HepG2 (cell line): ENCODE results near the gene PHF10. TPM values are rescaled to one million over a fixed set of nuclear protein-coding genes. Genes with fewer than 3 reads are reported as not detected.
A peak's percentile ranks its signal among the peaks of the same experiment; 100 is the strongest.

ENCODE experiments used
- ATAC-seq: fragments of 200-7000 bp; cut with Tn5 transposase; 3 replicates; pipeline ENCODE4 v1.9.1; 2020; ENCODE audit warnings: mild to moderate bottlenecking, moderate library complexity
- BruUV-seq: library from RNA; stranded (reverse); fragments of 400-500 nt; replicated peaks from 2 replicates; lab custom pipeline; 2021; lab: Mats Ljungman, UMichigan
- CTCF ChIA-PET: fragments of 300-600 bp; formaldehyde crosslinking; extraction: SDS; loops from one replicate; lab custom pipeline; 2021; ENCODE audit warnings: low total read pairs, inconsistent platforms, low intra/inter-chr PET ratio; lab: Yijun Ruan, JAX
- POLR2A ChIA-PET: fragments of 350-600 bp; sonication (Branson Sonifier 250); formaldehyde crosslinking; loops from one replicate; lab custom pipeline; 2020; ENCODE audit warnings: antibody characterized with exemption, inconsistent platforms; lab: Yijun Ruan, JAX
- DNase-seq: peaks from one replicate; pipeline ENCODE4 v3.0.0-alpha.2; 2015; ENCODE audit warnings: low spot score
- FAIRE-seq: peaks from 3 replicates; lab custom pipeline; 2011; peaks lifted over from hg19 to GRCh38; lab: Jason Lieb, UNC
- H2AFZ ChIP-seq: one replicate; pipeline ENCODE4 v1.6.1; 2011; ENCODE audit warnings: low read length, inconsistent platforms
- H3K27ac ChIP-seq: fragments of 300-600 bp; 3 replicates; pipeline ENCODE4 v1.8.0; 2011; ENCODE audit warnings: mixed run types, mild to moderate bottlenecking, mixed read lengths, low read length, inconsistent platforms; ENCODE audit not compliant: insufficient read depth; ENCODE audit errors: extremely low read length
- H3K27me3 ChIP-seq, 2 experiments: fragments of 200-600 bp in 1 of 2; 2 replicates in 1 of 2; 3 replicates in 1 of 2; pipeline versions ENCODE4 v1.6.0 to v1.8.0; 2011; ENCODE audit warnings: low read length in 2 of 2, mild to moderate bottlenecking in 2 of 2, moderate library complexity in 2 of 2, inconsistent platforms in 1 of 2; ENCODE audit not compliant: insufficient read depth in 2 of 2, control insufficient read depth in 1 of 2
- H3K36me3 ChIP-seq, 2 experiments: fragments of 200-600 bp in 1 of 2; replicated peaks in 1 of 2; 2 replicates in 1 of 2; 3 replicates in 1 of 2; pipeline versions ENCODE4 v1.5.1 to v1.8.0; 2011; ENCODE audit warnings: low read length in 2 of 2, inconsistent platforms in 1 of 2; ENCODE audit not compliant: insufficient read depth in 2 of 2, control insufficient read depth in 1 of 2
- H3K4me1 ChIP-seq: 2 replicates; pipeline ENCODE4 v1.5.1; 2012; ENCODE audit warnings: low read length, inconsistent platforms; ENCODE audit not compliant: insufficient read depth
- H3K4me2 ChIP-seq: 2 replicates; pipeline ENCODE4 v1.6.0; 2011; ENCODE audit warnings: low read depth, low read length, inconsistent platforms
- H3K4me3 ChIP-seq, 3 experiments: fragments of 200-600 bp in 1 of 3; sonication (generic), shearing (Covaris generic) in 1 of 3; replicated peaks in 1 of 3; 2 replicates each; pipeline ENCODE4 v1.5.1; 2011 to 2016; ENCODE audit warnings: low read length in 3 of 3, inconsistent platforms in 2 of 3, low read depth in 2 of 3, mild to moderate bottlenecking in 2 of 3, control low read depth in 1 of 3, mixed read lengths in 1 of 3; ENCODE audit not compliant: insufficient read depth in 1 of 3
- H3K79me2 ChIP-seq: one replicate; pipeline ENCODE4 v1.6.1; 2011; ENCODE audit warnings: low read length, inconsistent platforms; ENCODE audit not compliant: insufficient read depth
- H3K9ac ChIP-seq: 2 replicates; pipeline ENCODE4 v1.6.0; 2011; ENCODE audit warnings: mild to moderate bottlenecking, low read depth, low read length, inconsistent platforms; ENCODE audit not compliant: insufficient read depth
- H3K9me3 ChIP-seq: 2 replicates; pipeline ENCODE4 v1.5.1; 2012; ENCODE audit warnings: mild to moderate bottlenecking, low read length
- H4K20me1 ChIP-seq: 2 replicates; pipeline ENCODE4 v1.6.0; 2011; ENCODE audit warnings: inconsistent platforms, mild to moderate bottlenecking, low read length, moderate library complexity; ENCODE audit not compliant: insufficient read depth
- AGO1 ChIP-seq: fragments of 200-400 bp; formaldehyde crosslinking; IDR thresholded peaks from 2 replicates; pipeline ENCODE4 v1.6.1; 2017; ENCODE audit warnings: mild to moderate bottlenecking, low read depth, low read length, moderate library complexity; ENCODE audit not compliant: poor library complexity, severe bottlenecking
- CC2D1A ChIP-seq: sonication (generic); formaldehyde crosslinking; IDR thresholded peaks from 2 replicates; pipeline ENCODE4 v1.8.1; 2023; ENCODE audit warnings: mild to moderate bottlenecking, missing genetic modification reagents
- ERF ChIP-seq: IDR thresholded peaks from 2 replicates; pipeline ENCODE4 v1.6.1; 2018; ENCODE audit warnings: missing biosample characterization, missing genetic modification reagents
- FOXJ3 ChIP-seq: sonication (generic); formaldehyde crosslinking; IDR thresholded peaks from 2 replicates; pipeline ENCODE4 v1.4.0; 2020; ENCODE audit warnings: missing genetic modification reagents, mild to moderate bottlenecking, borderline replicate concordance
- GATAD1 ChIP-seq: IDR thresholded peaks from 2 replicates; pipeline ENCODE4 v1.6.1; 2016; ENCODE audit warnings: missing genetic modification reagents, missing compliant biosample characterization
- GPBP1L1 ChIP-seq: sonication (generic); formaldehyde crosslinking; IDR thresholded peaks from 2 replicates; pipeline ENCODE4 v1.5.0; 2020; ENCODE audit warnings: mild to moderate bottlenecking, missing genetic modification reagents
- NCOA1 ChIP-seq: sonication (generic); formaldehyde crosslinking; IDR thresholded peaks from 2 replicates; pipeline ENCODE4 v1.9.0; 2021; ENCODE audit warnings: missing genetic modification reagents
- RBM22 ChIP-seq: fragments of 200-400 bp; formaldehyde crosslinking; optimal IDR thresholded peaks from 2 replicates; pipeline ENCODE3; 2017; ENCODE audit warnings: mild to moderate bottlenecking, low read length, moderate library complexity
- SIX1 ChIP-seq: sonication (generic); formaldehyde crosslinking; IDR thresholded peaks from 2 replicates; pipeline ENCODE4 v1.4.0; 2020; ENCODE audit warnings: missing genetic modification reagents, borderline replicate concordance
- SIX4 ChIP-seq: sonication (generic); formaldehyde crosslinking; IDR thresholded peaks from 2 replicates; pipeline ENCODE4 v1.4.0; 2020; ENCODE audit warnings: missing genetic modification reagents
- TEF ChIP-seq: sonication (generic); formaldehyde crosslinking; IDR thresholded peaks from 2 replicates; pipeline ENCODE4 v1.5.0; 2020; ENCODE audit warnings: missing genetic modification reagents
- ZBTB14 ChIP-seq: sonication (generic); formaldehyde crosslinking; IDR thresholded peaks from 2 replicates; pipeline ENCODE4 v1.4.0; 2020; ENCODE audit warnings: missing genetic modification reagents
- ZBTB44 ChIP-seq: sonication (generic); formaldehyde crosslinking; IDR thresholded peaks from 2 replicates; pipeline ENCODE4 v1.4.0; 2020; ENCODE audit warnings: missing genetic modification reagents
- ZBTB8A ChIP-seq: sonication (generic); formaldehyde crosslinking; IDR thresholded peaks from 2 replicates; pipeline ENCODE4 v1.4.0; 2020; ENCODE audit warnings: mild to moderate bottlenecking, low read depth, missing genetic modification reagents, borderline replicate concordance
- ZNF282 ChIP-seq: fragments of 450-650 bp; IDR thresholded peaks from 2 replicates; pipeline ENCODE4 v1.6.1; 2018; ENCODE audit not compliant: partially characterized antibody
- ZNF414 ChIP-seq: sonication (generic); formaldehyde crosslinking; IDR thresholded peaks from 2 replicates; pipeline ENCODE4 v1.5.0; 2020; ENCODE audit warnings: missing genetic modification reagents
- WGBS: methylation state at CpG from one replicate; pipeline ENCODE4 v1.1.6; 2017; ENCODE audit warnings: low lambda C conversion rate; 5-methylcytosine and 5-hydroxymethylcytosine counted together
- in situ Hi-C: cut with HindIII; loops from 2 replicates; pipeline ENCODE4 v1.10.0; 2017; ENCODE audit warnings: low pct_unique_long_range_greater_than_20kb; ENCODE audit not compliant: extremely low pct_ligation_motif_present
- intact Hi-C: fragments of 100-400 bp; cut with micrococcal nuclease; formaldehyde crosslinking; loops from one replicate; pipeline ENCODE4 v1.10.0; 2022; ENCODE audit not compliant: unreplicated experiment
- polyA plus RNA-seq, 8 experiments: library from polyadenylated mRNA; depleted of rRNA in 3 of 8; stranded (reverse) in 7 of 8; unstranded in 1 of 8; fragments of >200 nt; fragmentation: Illumina TruSeq in 4 of 8; extraction: Trizol in 4 of 8; gene quantifications; 2 replicates each; pipeline versions ENCODE4 v1.2.1 to v1.2.3, GENCODE V29; 2011 to 2016; ENCODE audit warnings: low read depth in 4 of 8, missing spikeins in 1 of 8, mixed read lengths in 1 of 8; ENCODE audit not compliant: insufficient read depth in 1 of 8
- total RNA-seq, 5 experiments: library from RNA; depleted of rRNA; stranded (reverse); fragments of >200 nt; fragmentation: Illumina TruSeq; extraction: Trizol; gene quantifications; 2 replicates each; pipeline ENCODE4 v1.2.3, GENCODE V29; 2016; ENCODE audit warnings: low read depth in 1 of 5

Gene PHF10
- total and polyA plus RNA-seq, 2 of the 13 experiments (the other 11 are each of a cell fraction or from before 2014, with no cell fraction given): 42.1 to 84.1 TPM

GRCh38 chr6:169755162-169755561 lies 30.9 kb upstream of the PHF10 start (continued):
- TF ChIP-seq ZNF282 (no peak), ZBTB8A (CRISPR knock-in tag) (no peak), SIX1 (CRISPR knock-in tag) (peak; percentile 91), ERF (CRISPR knock-in tag) (no peak), SIX4 (CRISPR knock-in tag) (peak; percentile 59; the same call in 1 of the 2 replicates), ZNF414 (CRISPR knock-in tag) (no peak), RBM22 (no peak)

GRCh38 chr6:169752074-169752623 lies 27.8 kb upstream of the PHF10 start:
- 0% methylated on average over 16 of the region's 19 CpGs for WGBS
- intact Hi-C loops (no loop called here), in situ Hi-C loops (loop anchor here (5.0 kb wide), 1 partner anchor 800 kb away; the partner anchor contains the start of genes PSMB1 and TBP)
- Histone ChIP-seq H3K9me3 (no peaks in the 10 kb centered on the region), H3K36me3 (no peaks in the 10 kb centered on the region), H3K79me2 (peaks cover 19% of the 10 kb centered on the region), H3K4me2 (peak overlapping the region; percentile 90), H3K4me3 (peak overlapping the region; percentile 71 to 90 (median 88)), H3K9ac (peak overlapping the region; percentile 95), H3K27ac (peak overlapping the region; percentile 96), H3K27me3 (no peaks in the 10 kb centered on the region; a peak in 1 of 5 replicates), H4K20me1 (no peaks in the 10 kb centered on the region), H2AFZ (peak overlapping the region; percentile 20), H3K4me1 (peaks cover 41% of the 10 kb centered on the region)
- no TSS peak for BruUV-seq
- ChIA-PET POLR2A (interaction anchor here (0.8 to 4.9 kb wide), 26 partner anchors 8 to 801 kb away, joined by 3 to 92 read pairs (median 6); partner anchors contain the start of genes C6orf120, PHF10, PSMB1 and TBP), CTCF (no interaction called here)
- FAIRE-seq: no peak
- DNase-seq: peak; percentile 44
- ATAC-seq: peak; percentile 40
- TF ChIP-seq NCOA1 (CRISPR knock-in tag): 0 out of 2 replicates have a peak, but pooled peaks have one; percentile 86
- TF ChIP-seq GATAD1: no peak
- no peak for TF ChIP-seq AGO1
- TF ChIP-seq CC2D1A (CRISPR knock-in tag): 0 out of 2 replicates have a peak, but pooled peaks have one; percentile 15
- TF ChIP-seq ZBTB14 (CRISPR knock-in tag): no peak
- TF ChIP-seq FOXJ3 (CRISPR knock-in tag): no peak
- peak; percentile 47; the same call in 1 of the 2 replicates for TF ChIP-seq ZBTB44 (CRISPR knock-in tag)
- TF ChIP-seq GPBP1L1 (CRISPR knock-in tag): no peak
- 0 out of 2 replicates have a peak, but pooled peaks have one; percentile 3 for TF ChIP-seq TEF (CRISPR knock-in tag)
